Hepatocyte (in vitro differentiated cells): Measurements from ENCODE around the gene CD52.

Source experiments
- CTCF ChIP-seq: fragments of 200-600 bp; sonication (generic); IDR thresholded peaks from 2 replicates; pipeline ENCODE4 v1.5.1; 2016; ENCODE audit warnings: antibody characterized with exemption, mild to moderate bottlenecking; ENCODE audit not compliant: poor library complexity
- EZH2 ChIP-seq: fragments of 200-600 bp; sonication (generic); IDR thresholded peaks from 2 replicates; pipeline ENCODE4 v1.6.1; 2016; ENCODE audit warnings: antibody characterized with exemption, mild to moderate bottlenecking, borderline replicate concordance
- EZH2phosphoT487 ChIP-seq: fragments of 200-600 bp; sonication (generic); IDR thresholded peaks from one replicate; pipeline ENCODE4 v1.6.1; 2018; ENCODE audit warnings: antibody characterized with exemption, mild to moderate bottlenecking, low read depth, moderate library complexity; ENCODE audit not compliant: unreplicated experiment, severe bottlenecking

- TF ChIP-seq EZH2 (no peak), EZH2phosphoT487 (no peak), CTCF (no peak)
These were observed 14.9 kb upstream of the CD52 start for GRCh38 chr1:26302733-26303405.
